ENCODE data around the gene MACROD2.

GRCh38 chr20:14284443-14284842 lies 289.1 kb downstream of the MACROD2 start:
- TF ChIP-seq CTCF (IDR thresholded peaks at IDR 0.05) (no peak), POLR2A (IDR thresholded peaks at IDR 0.05) (no peak)

All from body of pancreas (tissue), 4 donors.